Activated naive CD8-positive, alpha-beta T cell treated with anti-CD3 and anti-CD28 coated beads, Interleukin-2, amount 50 U/mL, for 24 hours (primary cell): ENCODE results near the gene IL22RA1.

Source experiments
- ATAC-seq: fragments of 150-1000 bp; cut with Tn5 transposase; one replicate; pipeline ENCODE4 v1.10.0; 2021
- DNase-seq: peaks from one replicate; pipeline ENCODE4 v3.0.0; 2021
- H3K27ac Mint-ChIP-seq: one replicate; pipeline ENCODE4 v1.8.0; 2021; ENCODE audit warnings: mild to moderate bottlenecking, mixed read lengths
- H3K27me3 Mint-ChIP-seq: one replicate; pipeline ENCODE4 v1.8.0; 2021; ENCODE audit warnings: mixed read lengths
- H3K36me3 Mint-ChIP-seq: one replicate; pipeline ENCODE4 v1.8.0; 2021; ENCODE audit warnings: low read depth, mixed read lengths
- H3K4me1 Mint-ChIP-seq: one replicate; pipeline ENCODE4 v1.8.0; 2021; ENCODE audit warnings: mixed read lengths
- H3K4me3 Mint-ChIP-seq: one replicate; pipeline ENCODE4 v1.8.0; 2021; ENCODE audit warnings: mild to moderate bottlenecking, moderate library complexity, mixed read lengths
- H3K9me3 Mint-ChIP-seq: one replicate; pipeline ENCODE4 v1.8.0; 2021; ENCODE audit warnings: mixed read lengths

Gene IL22RA1, protein sequence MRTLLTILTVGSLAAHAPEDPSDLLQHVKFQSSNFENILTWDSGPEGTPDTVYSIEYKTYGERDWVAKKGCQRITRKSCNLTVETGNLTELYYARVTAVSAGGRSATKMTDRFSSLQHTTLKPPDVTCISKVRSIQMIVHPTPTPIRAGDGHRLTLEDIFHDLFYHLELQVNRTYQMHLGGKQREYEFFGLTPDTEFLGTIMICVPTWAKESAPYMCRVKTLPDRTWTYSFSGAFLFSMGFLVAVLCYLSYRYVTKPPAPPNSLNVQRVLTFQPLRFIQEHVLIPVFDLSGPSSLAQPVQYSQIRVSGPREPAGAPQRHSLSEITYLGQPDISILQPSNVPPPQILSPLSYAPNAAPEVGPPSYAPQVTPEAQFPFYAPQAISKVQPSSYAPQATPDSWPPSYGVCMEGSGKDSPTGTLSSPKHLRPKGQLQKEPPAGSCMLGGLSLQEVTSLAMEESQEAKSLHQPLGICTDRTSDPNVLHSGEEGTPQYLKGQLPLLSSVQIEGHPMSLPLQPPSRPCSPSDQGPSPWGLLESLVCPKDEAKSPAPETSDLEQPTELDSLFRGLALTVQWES

DNA sequence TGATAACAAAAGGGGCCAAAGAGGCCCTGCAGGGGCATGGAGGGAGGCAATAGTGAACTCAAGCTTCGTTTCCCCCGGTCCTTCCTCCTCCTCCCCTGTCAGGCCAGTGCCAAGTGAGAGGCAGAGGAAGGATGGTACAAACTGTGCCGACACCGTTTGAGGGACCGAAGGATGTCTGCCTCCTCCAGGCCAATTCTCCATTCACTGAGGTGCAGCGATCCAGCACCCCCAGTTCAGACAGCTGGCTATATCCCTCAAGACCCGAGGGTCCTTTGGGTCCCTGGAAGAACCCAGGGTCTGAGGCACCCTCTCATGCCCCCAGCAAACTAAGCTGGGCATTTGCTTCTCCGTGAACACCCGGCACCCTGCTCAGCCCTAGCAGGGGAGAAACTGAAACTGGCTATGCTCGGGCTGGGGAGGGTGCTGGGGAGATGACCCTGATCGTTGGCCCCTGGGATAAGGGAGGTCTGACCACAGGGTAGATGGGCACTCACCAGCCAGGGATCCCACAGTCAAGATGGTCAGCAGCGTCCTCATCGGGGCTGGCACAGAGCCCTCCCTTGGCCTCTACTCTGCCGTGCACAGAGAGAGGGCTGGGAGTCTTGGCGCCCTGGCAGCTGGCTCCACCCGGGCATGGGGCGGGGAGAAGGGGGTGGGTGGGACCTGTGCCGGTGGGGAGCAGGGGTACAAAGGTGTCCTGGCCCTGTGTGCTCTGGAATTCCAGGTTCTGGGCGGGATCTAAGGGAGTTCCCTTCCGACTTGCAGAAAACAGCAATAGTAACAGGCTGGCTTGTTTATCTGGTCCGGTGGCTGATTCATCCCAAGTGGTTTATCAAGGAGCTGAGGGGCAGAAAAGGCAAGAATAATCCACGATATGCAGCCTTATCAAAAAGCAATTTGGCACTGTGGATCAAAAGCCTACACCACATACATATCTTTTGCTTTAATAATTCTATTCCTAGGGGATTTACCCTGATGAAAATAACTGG lies at the start of gene IL22RA1:
Gene IL22RA1, minus strand, starts transcription at position 595 of the 989 bp plus-strand sequence. Its CDS starts 58 bp downstream, at position 537.
- Mint-ChIP-seq H3K9me3 (no peaks in the 10 kb centered on the region), H3K4me3 (no peak within 1 kb of the TSS), H3K27ac (no peak within 1 kb of the TSS), H3K4me1 (no peaks in the 10 kb centered on the region), H3K27me3 (peaks cover 6% of the 10 kb centered on the region), H3K36me3 (no peaks in the 10 kb centered on the region)
- ATAC-seq (no peak), DNase-seq (no peak)

DNA sequence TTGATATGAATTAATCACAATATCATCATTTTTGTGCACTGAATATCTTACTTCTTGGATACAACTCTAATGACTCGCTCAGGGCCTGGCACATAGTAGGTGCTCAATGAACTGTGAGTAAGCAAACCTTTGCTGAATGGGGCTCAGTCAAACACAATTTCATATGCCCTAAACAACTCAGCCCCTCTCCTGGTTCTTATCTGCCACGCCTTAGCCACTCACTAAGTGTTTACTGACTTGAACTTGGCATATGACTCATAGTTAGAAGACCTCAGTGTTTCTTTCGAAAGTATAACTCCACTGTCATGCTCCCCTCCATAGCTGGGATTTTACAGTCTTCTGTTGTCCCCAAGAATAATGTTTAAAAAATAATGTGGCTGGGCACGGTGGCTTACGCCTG lies 48.9 kb upstream of the IL22RA1 start:
- Mint-ChIP-seq H3K36me3 (no peaks in the 10 kb centered on the region), H3K9me3 (no peaks in the 10 kb centered on the region), H3K4me1 (peaks cover 77% of the 10 kb centered on the region), H3K4me3 (peak overlapping the region; percentile 29), H3K27me3 (peaks cover 3% of the 10 kb centered on the region), H3K27ac (peak overlapping the region; percentile 66)
- ATAC-seq, result peak; percentile 86
- peak; percentile 39 for DNase-seq

DNA sequence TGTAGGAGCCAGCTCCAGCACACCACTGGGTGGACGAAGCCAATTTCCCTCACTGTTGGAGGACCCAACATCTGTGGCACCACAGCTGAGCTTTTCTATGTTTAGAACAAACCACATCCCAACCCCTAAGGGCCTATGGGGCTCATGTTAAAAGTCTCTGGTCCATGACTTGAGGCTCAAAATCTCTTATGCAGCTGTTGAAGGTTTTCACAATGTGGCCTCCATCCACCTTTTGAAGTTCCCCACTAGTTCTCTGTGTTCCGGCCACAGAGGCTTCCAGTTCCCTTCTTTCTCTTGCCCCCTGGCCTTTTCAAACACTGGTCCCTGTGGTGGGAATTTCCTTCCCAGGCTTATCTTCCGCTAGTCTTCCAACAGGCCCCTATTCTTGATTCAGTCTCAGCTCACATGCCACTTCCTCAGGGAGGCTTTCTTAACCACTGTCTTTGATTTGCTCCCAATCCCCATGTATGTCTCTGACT lies 48.1 kb upstream of the IL22RA1 start:
- Mint-ChIP-seq H3K27ac (peak overlapping the region; percentile 87), H3K4me3 (peak overlapping the region; percentile 0), H3K36me3 (no peaks in the 10 kb centered on the region), H3K4me1 (peaks cover 85% of the 10 kb centered on the region), H3K9me3 (no peaks in the 10 kb centered on the region), H3K27me3 (peaks cover 3% of the 10 kb centered on the region)
- DNase-seq (no peak), ATAC-seq (no peak)

DNA sequence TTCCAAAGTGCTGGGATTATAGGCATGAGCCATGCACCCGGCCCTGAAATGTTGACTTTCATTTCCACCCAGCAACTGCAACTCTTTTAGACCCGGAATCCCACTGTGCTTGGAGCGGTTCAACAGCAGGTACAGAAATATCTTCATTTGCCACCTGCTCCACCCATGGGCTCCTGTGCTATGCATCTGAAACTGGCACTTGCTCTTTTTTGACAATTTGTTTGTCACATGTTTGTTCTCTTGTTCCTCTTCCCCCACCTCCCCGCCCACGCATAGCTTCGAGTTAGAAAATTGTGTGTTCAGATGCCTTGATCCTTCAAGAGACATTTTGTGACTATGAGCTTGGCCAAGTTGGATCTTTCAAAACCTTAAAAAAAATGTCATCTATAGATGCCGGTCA lies 46.6 kb upstream of the IL22RA1 start:
- H3K4me3 Mint-ChIP-seq, result peak overlapping the region; percentile 47
- peaks cover 77% of the 10 kb centered on the region for H3K4me1 Mint-ChIP-seq
- H3K27me3 Mint-ChIP-seq, result peaks cover 3% of the 10 kb centered on the region
- ATAC-seq (no peak), DNase-seq (peak; percentile 41)
- H3K27ac Mint-ChIP-seq, result peak overlapping the region; percentile 87
- H3K9me3 Mint-ChIP-seq, result no peaks in the 10 kb centered on the region
- no peaks in the 10 kb centered on the region for H3K36me3 Mint-ChIP-seq

DNA sequence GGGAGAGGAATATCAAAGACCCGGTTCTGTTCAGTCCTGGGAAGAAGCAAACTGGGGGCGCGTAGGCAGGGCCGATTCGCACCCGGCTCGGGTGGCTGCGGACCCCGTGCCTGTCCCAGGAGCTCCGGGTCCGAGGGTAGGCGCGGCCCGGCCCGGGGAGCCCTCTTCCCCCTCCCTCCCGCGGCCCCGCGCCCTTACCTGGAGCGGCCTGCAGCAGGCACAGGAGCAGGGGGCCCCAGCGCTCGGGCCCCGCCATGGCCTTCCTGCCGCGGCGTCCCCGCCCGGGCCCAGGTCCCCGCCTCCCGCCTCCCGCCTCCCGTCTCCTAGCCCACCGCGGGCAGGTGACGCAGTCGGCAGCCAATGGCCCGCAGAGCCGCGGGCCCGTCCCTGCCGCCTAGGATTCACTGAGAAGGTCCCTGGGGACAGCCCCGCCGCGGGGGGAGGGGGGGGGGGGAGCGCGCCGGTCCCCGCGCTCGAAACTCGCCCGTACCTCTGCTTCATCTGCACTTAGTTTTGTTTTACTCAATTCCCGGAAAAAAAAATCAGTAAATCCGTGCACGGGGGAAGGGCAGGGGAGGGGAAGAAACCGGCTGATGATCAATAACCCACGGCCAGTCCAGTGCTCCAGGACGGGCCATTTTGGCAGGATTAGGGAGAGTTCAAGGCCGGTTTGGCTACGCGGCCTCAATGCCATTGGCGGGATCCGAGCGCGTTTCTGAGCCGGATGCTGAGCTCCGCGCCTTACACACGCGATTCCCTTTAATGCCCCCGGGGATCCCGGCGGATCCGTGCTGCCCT lies 44.3 kb upstream of the IL22RA1 start, which contains the start of gene IFNLR1:
Gene IFNLR1, minus strand, starts transcription at position 297 of the 798 bp plus-strand sequence. Its CDS starts 41 bp downstream, at position 256.
- H3K4me1 Mint-ChIP-seq, result peaks cover 64% of the 10 kb centered on the region
- peak; percentile 81 for ATAC-seq
- peaks cover 3% of the 10 kb centered on the region for H3K27me3 Mint-ChIP-seq

DNA sequence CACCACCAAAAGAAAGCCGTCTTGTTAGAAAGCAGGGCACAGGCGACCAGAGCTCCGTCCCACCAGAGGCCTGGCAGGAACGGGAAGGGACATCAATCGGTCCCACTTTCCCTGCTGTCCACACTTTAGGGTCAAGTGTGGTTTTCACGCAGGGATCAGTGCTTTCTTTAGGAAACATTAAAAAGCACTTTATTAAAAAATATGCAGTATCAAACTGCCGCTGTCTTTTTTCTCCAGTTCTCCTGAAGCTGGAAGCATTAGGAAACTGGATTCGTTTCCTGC lies 43.7 kb upstream of the IL22RA1 start:
- ATAC-seq, result no peak
- Mint-ChIP-seq H3K36me3 (no peaks in the 10 kb centered on the region), H3K9me3 (no peaks in the 10 kb centered on the region), H3K4me3 (peak overlapping the region; percentile 81), H3K4me1 (peaks cover 59% of the 10 kb centered on the region), H3K27ac (peak overlapping the region; percentile 76), H3K27me3 (peaks cover 3% of the 10 kb centered on the region)
- DNase-seq, result no peak

More for the DNA sequence above, 44.3 kb upstream of the IL22RA1 start, which contains the start of gene IFNLR1:
- Mint-ChIP-seq H3K4me3 (peak within 1 kb of the TSS; percentile 81), H3K27ac (peak within 1 kb of the TSS; percentile 79), H3K9me3 (no peaks in the 10 kb centered on the region), H3K36me3 (no peaks in the 10 kb centered on the region)
- DNase-seq, result peak; percentile 87

DNA sequence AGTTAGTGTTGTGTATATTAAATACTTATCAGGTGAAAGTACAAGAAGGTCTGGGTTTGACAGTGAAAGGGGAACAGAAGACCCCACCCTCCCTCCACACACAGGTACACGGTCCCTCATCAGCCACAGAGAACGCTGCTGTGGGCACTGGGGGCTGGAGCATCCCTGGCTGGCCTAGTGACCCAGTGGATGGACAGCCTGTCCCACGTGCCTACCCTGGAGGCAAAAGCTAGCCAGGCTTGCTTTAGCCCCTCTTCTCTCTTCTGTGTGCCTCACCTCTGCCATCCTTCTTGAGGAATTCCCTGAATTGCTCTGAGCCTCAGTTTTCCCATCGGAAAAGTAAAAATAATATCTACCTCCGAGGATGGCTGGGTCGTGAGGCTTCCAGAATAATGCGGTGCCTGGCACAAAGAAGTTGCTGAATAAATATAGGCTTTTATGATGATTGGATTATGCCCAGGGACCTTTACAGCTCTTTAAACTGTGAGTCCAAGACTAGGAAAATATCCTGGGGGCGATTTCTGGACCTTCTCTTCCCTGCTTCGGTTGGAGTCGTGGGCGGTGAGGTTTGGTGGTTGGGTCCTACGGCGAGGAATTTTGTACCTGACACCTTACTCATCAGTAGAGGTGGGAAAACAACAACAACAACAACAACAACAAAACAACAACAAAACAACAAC lies 43.2 kb upstream of the IL22RA1 start:
- no peak for ATAC-seq
- H3K9me3 Mint-ChIP-seq, result no peaks in the 10 kb centered on the region
- H3K4me3 Mint-ChIP-seq, result peak overlapping the region; percentile 81
- H3K27ac Mint-ChIP-seq, result peak overlapping the region; percentile 76
- H3K4me1 Mint-ChIP-seq, result peaks cover 54% of the 10 kb centered on the region
- DNase-seq, result no peak
- peaks cover 3% of the 10 kb centered on the region for H3K27me3 Mint-ChIP-seq
- no peaks in the 10 kb centered on the region for H3K36me3 Mint-ChIP-seq

DNA sequence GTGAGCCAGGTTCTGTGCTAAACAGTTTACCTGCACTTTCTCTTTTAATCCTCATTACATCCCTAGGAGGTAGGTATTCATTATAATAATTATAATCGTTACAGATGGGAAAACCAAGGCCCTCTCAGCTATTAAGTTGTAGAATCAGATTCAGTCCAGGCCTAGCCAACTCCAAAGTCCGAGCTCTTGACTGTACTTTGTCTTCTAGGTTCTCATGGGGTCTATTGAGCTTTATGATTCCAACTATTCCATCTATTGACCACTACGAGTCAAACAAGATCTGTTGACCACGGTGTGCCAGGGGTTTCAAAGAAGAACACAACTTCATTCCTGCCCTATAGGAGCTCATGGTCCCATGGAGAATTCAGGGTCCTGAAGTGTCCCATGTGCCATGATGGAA lies 42.1 kb upstream of the IL22RA1 start:
- no peak overlapping the region for H3K4me3 Mint-ChIP-seq
- H3K36me3 Mint-ChIP-seq, result no peaks in the 10 kb centered on the region
- no peak overlapping the region for H3K27ac Mint-ChIP-seq
- H3K27me3 Mint-ChIP-seq, result peaks cover 3% of the 10 kb centered on the region
- ATAC-seq (no peak), DNase-seq (no peak)
- no peaks in the 10 kb centered on the region for H3K9me3 Mint-ChIP-seq
- H3K4me1 Mint-ChIP-seq, result peaks cover 43% of the 10 kb centered on the region

DNA sequence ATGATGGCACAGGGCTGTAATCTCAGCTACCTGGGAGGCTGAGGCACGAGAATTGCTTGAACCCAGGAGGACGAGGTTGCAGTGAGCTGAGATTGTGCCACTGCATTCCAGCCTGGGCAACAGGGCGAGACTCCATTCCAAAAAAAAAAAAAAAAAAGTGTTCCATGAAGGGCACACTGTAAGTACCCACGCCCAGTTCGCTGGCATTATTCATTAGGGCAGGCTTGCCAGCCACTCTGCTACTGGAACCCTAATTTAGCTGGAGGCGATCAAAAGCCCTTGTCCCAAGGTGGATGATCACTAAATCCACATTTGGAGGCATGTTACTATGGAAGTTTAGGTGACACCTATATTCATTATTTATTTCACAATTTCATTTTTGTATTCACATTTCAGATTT lies 39.1 kb upstream of the IL22RA1 start:
- DNase-seq (no peak), ATAC-seq (no peak)
- Mint-ChIP-seq H3K4me1 (peaks cover 16% of the 10 kb centered on the region), H3K36me3 (peaks cover 1% of the 10 kb centered on the region), H3K27ac (no peak overlapping the region), H3K27me3 (no peaks in the 10 kb centered on the region), H3K4me3 (no peak overlapping the region), H3K9me3 (no peaks in the 10 kb centered on the region)

DNA sequence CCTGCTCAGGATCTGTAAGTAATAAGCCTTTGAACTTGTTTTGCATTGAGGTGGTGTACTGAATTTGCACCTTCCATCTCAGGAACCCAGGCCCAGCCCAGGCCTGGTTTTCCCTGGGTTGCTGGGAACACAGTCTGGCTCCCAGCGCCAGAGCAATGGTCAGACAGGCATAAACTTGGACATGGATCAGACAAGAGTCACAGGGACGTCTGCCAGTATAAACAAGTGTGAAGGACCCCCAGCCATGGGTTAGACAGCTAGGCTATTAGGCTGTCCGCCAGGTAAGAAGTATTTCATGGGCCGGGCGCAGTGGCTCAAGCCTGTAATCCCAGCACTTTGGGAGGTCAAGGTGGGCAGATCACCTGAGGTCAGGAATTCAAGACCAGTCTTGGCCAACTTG lies 38.7 kb upstream of the IL22RA1 start:
- DNase-seq (no peak), ATAC-seq (no peak)
- Mint-ChIP-seq H3K27ac (no peak overlapping the region), H3K36me3 (peaks cover 1% of the 10 kb centered on the region), H3K4me1 (peaks cover 14% of the 10 kb centered on the region), H3K9me3 (no peaks in the 10 kb centered on the region), H3K4me3 (no peak overlapping the region), H3K27me3 (no peaks in the 10 kb centered on the region)

DNA sequence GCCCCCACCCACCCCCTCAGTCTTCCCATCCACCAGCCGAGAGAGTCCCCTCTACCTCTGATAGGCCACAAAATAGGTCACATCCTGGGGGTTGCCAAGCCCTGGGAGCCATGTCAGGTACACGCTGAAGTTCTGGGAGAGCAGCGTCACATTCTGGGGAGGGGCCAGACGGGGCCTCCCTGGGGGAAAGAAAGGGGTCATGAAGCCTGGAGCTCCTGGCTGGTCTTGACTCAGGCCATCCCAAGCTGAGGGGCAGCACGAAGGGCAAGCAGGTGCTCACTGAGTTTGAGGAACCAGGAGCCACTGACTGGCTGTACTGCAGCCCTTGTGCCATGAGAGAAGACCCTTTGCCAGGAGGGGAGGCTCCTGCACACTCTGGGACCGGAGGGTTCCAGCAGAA lies 37.7 kb upstream of the IL22RA1 start:
- H3K36me3 Mint-ChIP-seq, result peaks cover 1% of the 10 kb centered on the region
- DNase-seq (no peak), ATAC-seq (no peak)
- H3K27ac Mint-ChIP-seq, result no peak overlapping the region
- H3K4me1 Mint-ChIP-seq, result peaks cover 4% of the 10 kb centered on the region
- no peaks in the 10 kb centered on the region for H3K9me3 Mint-ChIP-seq
- no peaks in the 10 kb centered on the region for H3K27me3 Mint-ChIP-seq
- H3K4me3 Mint-ChIP-seq, result no peak overlapping the region

DNA sequence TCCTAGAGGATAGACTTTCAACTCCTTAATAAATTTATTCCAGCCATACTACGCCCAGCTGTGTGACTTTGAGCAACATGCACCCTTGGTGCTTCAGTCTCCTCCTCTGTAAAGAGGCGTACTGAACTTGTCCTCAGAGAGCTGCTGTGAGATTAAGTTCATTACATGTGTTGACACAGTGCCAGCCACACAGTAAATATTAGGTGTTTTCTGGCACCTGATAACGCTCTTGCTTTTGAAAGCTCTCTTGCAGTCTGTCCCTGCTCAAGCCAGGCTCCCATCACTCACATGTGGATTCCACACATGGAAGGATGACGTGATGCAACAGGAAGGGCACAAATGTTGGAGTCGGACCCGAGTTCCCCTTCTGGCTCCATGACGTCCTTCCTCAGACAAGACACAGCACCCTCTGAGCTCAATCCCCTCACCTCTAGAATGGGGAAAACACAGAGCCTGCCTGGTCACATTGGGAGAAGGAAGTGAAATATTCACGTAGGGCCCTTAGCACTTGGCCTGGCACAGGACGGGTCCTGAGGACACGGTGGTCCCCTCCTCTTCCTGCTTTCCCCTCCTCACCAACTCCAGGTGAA lies 36.4 kb upstream of the IL22RA1 start:
- Mint-ChIP-seq H3K27ac (no peak overlapping the region), H3K36me3 (peaks cover 1% of the 10 kb centered on the region), H3K4me3 (no peak overlapping the region), H3K4me1 (peaks cover 3% of the 10 kb centered on the region), H3K27me3 (no peaks in the 10 kb centered on the region), H3K9me3 (no peaks in the 10 kb centered on the region)
- no peak for DNase-seq
- no peak for ATAC-seq

DNA sequence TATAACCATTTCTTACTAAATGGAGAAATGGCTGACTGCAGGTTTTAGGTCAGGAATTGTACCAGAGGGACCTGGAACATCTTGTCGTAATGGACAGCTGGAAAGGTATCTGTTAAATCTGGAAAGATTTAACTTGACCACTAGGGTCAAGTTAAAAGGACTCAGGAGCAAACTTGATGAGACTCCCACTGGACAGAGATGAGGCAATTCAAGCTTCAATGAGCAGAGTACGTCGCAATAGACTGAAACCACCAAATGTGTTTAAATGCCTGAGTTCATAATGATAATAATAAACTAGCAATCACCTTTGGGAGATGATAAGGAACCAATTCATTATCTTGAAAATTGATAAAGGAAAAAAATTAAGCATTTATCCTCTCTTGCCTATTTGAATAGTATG lies 35.5 kb upstream of the IL22RA1 start:
- no peaks in the 10 kb centered on the region for H3K27me3 Mint-ChIP-seq
- ATAC-seq (no peak), DNase-seq (no peak)
- H3K36me3 Mint-ChIP-seq, result peaks cover 1% of the 10 kb centered on the region
- no peak overlapping the region for H3K4me3 Mint-ChIP-seq
- no peak overlapping the region for H3K27ac Mint-ChIP-seq
- no peaks in the 10 kb centered on the region for H3K4me1 Mint-ChIP-seq
- H3K9me3 Mint-ChIP-seq, result no peaks in the 10 kb centered on the region
